MM.1S (cell line): ENCODE measurements around the gene PPM1M.

Source experiments
- CTCF ChIP-seq: fragments of 300-600 bp; sonication (generic); IDR thresholded peaks from 2 replicates; pipeline ENCODE4 v1.5.1; 2016; ENCODE audit warnings: antibody characterized with exemption, low read length, mixed read lengths
- EZH2phosphoT487 ChIP-seq: fragments of 300-600 bp; sonication (generic); IDR thresholded peaks from 2 replicates; pipeline ENCODE4 v1.6.1; 2018; ENCODE audit warnings: antibody characterized with exemption, low read length

GRCh38 chr3:52249683-52250082 lies 4.1 kb downstream of the PPM1M start:
- no peak for TF ChIP-seq CTCF
- no peak for TF ChIP-seq EZH2phosphoT487
